CD4-positive, alpha-beta T cell (primary cell): ENCODE measurements around the gene RND2. TPM values are rescaled to one million over a fixed set of nuclear protein-coding genes. Genes with fewer than 3 reads are reported as not detected.

Source experiments
- ATAC-seq: fragments of 200-7000 bp; cut with Tn5 transposase; one replicate; pipeline ENCODE4 v1.10.0; 2022; ENCODE audit warnings: mild to moderate bottlenecking; ENCODE audit not compliant: poor library complexity
- CTCF ChIA-PET: fragments of 350-600 bp; sonication (Branson Sonifier 250); formaldehyde crosslinking; loops from one replicate; lab custom pipeline; 2021; ENCODE audit warnings: antibody characterized with exemption, inconsistent platforms; lab: Charles Lee
- POLR2A ChIA-PET: fragments of 350-600 bp; sonication (Branson Sonifier 250); formaldehyde crosslinking; loops from one replicate; lab custom pipeline; 2021; ENCODE audit warnings: antibody characterized with exemption, inconsistent platforms; lab: Charles Lee
- DNase-seq, 14 experiments: peaks; one replicate each; pipeline ENCODE4 v3.0.0-alpha.2; 2013 to 2020; ENCODE audit warnings: mixed read lengths in 2 of 14
- H3K27ac ChIP-seq, 2 donors: one replicate each; pipeline versions ENCODE4 v1.5.1 to v1.7.0; 2013; ENCODE audit warnings: low read length in 2 of 2, low read depth in 1 of 2, mild to moderate bottlenecking in 1 of 2
- H3K27me3 ChIP-seq, 2 experiments: 1 replicate in 1 of 2; 2 replicates in 1 of 2; pipeline versions ENCODE4 v1.6.1 to v1.7.0; 2013; ENCODE audit warnings: low read length in 2 of 2, control low read depth in 1 of 2, mild to moderate bottlenecking in 1 of 2, moderate library complexity in 1 of 2; ENCODE audit not compliant: insufficient read depth in 2 of 2, control insufficient read depth in 1 of 2
- H3K36me3 ChIP-seq: one replicate; pipeline ENCODE4 v1.6.1; 2013; ENCODE audit warnings: low read length, control low read depth; ENCODE audit not compliant: insufficient read depth
- H3K4me1 ChIP-seq: one replicate; pipeline ENCODE4 v1.6.1; 2013; ENCODE audit warnings: low read length, control low read depth; ENCODE audit not compliant: insufficient read depth
- H3K4me3 ChIP-seq: one replicate; pipeline ENCODE4 v1.5.1; 2013; ENCODE audit warnings: mild to moderate bottlenecking, low read length, moderate library complexity
- H3K9me3 ChIP-seq, 2 experiments: 1 replicate in 1 of 2; 2 replicates in 1 of 2; pipeline versions ENCODE4 v1.6.1 to v1.7.0; 2013; ENCODE audit warnings: low read length in 2 of 2, mild to moderate bottlenecking in 2 of 2, control low read depth in 1 of 2, moderate library complexity in 1 of 2; ENCODE audit not compliant: control insufficient read depth in 1 of 2, insufficient read depth in 1 of 2
- H3K27ac Mint-ChIP-seq: one replicate; pipeline ENCODE4 v1.8.0; 2020; ENCODE audit warnings: mixed read lengths
- H3K27me3 Mint-ChIP-seq: one replicate; pipeline ENCODE4 v1.8.0; 2021; ENCODE audit warnings: mixed read lengths
- H3K36me3 Mint-ChIP-seq: one replicate; pipeline ENCODE4 v1.8.0; 2021; ENCODE audit warnings: low read depth, mixed read lengths
- H3K4me1 Mint-ChIP-seq: one replicate; pipeline ENCODE4 v1.8.0; 2021; ENCODE audit warnings: low read depth, mixed read lengths
- H3K4me3 Mint-ChIP-seq: one replicate; pipeline ENCODE4 v1.8.0; 2020; ENCODE audit warnings: mild to moderate bottlenecking, mixed read lengths
- H3K9me3 Mint-ChIP-seq: one replicate; pipeline ENCODE4 v1.8.0; 2020; ENCODE audit warnings: mixed read lengths
- intact Hi-C, 2 experiments: fragments of 100-400 bp; cut with DNase I in 1 of 2; cut with micrococcal nuclease in 1 of 2; formaldehyde crosslinking; loops; one replicate each; pipeline versions ENCODE4 v1.15.1 to v1.9.0; 2023 to 2025; cut with DNase I, micrococcal nuclease
- total RNA-seq, 174 experiments: library from RNA in 2 of 174; stranded (reverse) in 2 of 174; gene quantifications; one replicate each; pipeline ENCODE4 v1.2.3 and lab custom pipeline; 2021 to 2026
- TF ChIP-seq, protein P1 (sequence below): fragments of 200-600 bp; IDR thresholded peaks from one replicate; pipeline ENCODE4 v1.8.0; 2022; ENCODE audit warnings: antibody characterized with exemption, mild to moderate bottlenecking

RND2 gene
- total RNA-seq, 2 experiments from 2014 or later: 0.27 to 0.28 TPM

DNA sequence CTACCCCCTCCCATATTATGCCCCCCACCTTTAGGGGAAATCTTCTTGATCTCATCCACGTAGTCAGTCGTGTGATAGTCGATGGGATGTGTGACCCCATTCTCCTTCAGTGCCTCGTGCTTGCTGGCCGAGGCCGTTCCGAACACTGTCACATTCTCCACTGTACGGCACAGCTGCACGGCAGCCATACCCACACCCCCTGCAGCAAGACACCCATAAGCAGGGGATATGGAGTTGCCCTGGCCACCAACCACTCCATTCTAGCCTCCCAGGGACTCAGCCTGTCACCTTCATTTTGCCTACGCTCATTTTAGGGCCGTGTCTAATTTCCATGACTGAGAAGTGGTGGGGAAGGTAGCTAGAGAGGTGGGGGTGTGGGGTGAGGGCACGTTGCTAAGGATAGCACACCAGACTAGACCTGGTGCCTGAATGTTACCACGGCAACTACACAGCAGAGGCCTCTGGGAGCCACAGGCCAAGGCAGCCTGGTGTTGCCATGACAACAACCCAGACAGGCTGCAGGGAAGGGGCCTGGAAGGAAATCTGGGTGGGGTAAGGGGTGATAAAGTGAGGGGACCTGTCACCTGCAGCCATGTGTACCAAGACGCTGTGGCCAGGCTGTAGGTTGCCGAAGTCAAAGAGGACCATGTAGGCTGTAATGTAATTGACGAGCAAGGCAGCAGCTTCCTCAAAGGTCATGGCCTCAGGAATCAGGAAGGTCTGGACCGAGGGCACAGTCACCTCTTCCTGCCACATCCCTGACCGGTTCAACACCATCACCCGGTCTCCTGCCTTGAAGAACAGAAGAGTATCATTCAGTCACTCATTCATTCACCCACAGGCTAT is 6.8 kb upstream of the RND2 start:
- ChIA-PET POLR2A (interaction anchor here (0.5 to 2.6 kb wide), 5 partner anchors 20 to 1023 kb away, joined by 3 to 11 read pairs (median 3); partner anchors contain the start of genes DHX8 and RPL27), CTCF (interaction anchor here (1.2 kb wide), 1 partner anchor 20 kb away, joined by 3 read pairs; the partner anchor contains the start of gene RPL27)
- Mint-ChIP-seq H3K9me3 (no peaks in the 10 kb centered on the region), H3K4me3 (peak overlapping the region; percentile 40), H3K27me3 (no peaks in the 10 kb centered on the region), H3K4me1 (peaks cover 41% of the 10 kb centered on the region), H3K36me3 (peaks cover 27% of the 10 kb centered on the region), H3K27ac (peak overlapping the region; percentile 67)
- ATAC-seq (peak; percentile 58), DNase-seq (peak in 7 of 14 experiments; percentile 21 to 83 (median 49))
- Histone ChIP-seq H3K4me3 (no peak overlapping the region), H3K9me3 (no peaks in the 10 kb centered on the region), H3K36me3 (peaks cover 21% of the 10 kb centered on the region), H3K27me3 (no peaks in the 10 kb centered on the region), H3K27ac (peak overlapping the region in 1 of 2 donors; percentile 22), H3K4me1 (peaks cover 35% of the 10 kb centered on the region)
- intact Hi-C loops: no loop called here
- TF ChIP-seq, protein P1, sequence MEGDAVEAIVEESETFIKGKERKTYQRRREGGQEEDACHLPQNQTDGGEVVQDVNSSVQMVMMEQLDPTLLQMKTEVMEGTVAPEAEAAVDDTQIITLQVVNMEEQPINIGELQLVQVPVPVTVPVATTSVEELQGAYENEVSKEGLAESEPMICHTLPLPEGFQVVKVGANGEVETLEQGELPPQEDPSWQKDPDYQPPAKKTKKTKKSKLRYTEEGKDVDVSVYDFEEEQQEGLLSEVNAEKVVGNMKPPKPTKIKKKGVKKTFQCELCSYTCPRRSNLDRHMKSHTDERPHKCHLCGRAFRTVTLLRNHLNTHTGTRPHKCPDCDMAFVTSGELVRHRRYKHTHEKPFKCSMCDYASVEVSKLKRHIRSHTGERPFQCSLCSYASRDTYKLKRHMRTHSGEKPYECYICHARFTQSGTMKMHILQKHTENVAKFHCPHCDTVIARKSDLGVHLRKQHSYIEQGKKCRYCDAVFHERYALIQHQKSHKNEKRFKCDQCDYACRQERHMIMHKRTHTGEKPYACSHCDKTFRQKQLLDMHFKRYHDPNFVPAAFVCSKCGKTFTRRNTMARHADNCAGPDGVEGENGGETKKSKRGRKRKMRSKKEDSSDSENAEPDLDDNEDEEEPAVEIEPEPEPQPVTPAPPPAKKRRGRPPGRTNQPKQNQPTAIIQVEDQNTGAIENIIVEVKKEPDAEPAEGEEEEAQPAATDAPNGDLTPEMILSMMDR: no peak

DNA sequence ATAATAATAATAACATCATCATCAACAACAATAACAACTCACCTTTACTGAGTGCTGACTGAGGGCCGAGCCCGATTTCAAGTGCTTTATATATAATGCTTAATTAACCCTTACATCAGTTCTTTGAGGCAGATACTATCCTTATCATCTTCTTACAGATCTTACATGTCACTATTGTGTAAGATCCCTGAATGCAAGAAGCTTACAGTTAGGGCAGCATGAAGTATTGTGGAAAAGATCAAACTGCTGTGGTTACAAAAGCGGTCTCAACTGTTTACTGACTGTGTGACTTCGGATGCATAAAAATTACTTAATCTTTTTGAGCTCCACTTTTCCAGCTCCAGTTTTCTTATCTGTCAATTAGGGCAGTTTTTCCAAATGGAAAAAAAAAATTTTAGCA is 6.1 kb upstream of the RND2 start:
- Histone ChIP-seq H3K4me1 (peaks cover 42% of the 10 kb centered on the region), H3K9me3 (no peaks in the 10 kb centered on the region), H3K36me3 (peaks cover 14% of the 10 kb centered on the region), H3K27ac (peak overlapping the region in 1 of 2 donors; percentile 22), H3K4me3 (no peak overlapping the region), H3K27me3 (no peaks in the 10 kb centered on the region)
- Mint-ChIP-seq H3K36me3 (peaks cover 20% of the 10 kb centered on the region), H3K27ac (peak overlapping the region; percentile 67), H3K4me3 (peak overlapping the region; percentile 61), H3K4me1 (peaks cover 41% of the 10 kb centered on the region), H3K27me3 (no peaks in the 10 kb centered on the region), H3K9me3 (no peaks in the 10 kb centered on the region)
- POLR2A ChIA-PET: interaction anchor here (0.7 to 2.6 kb wide), 5 partner anchors 12 to 465 kb away, joined by 3 to 11 read pairs (median 3); partner anchors contain the start of genes DHX8, IFI35 and RPL27
- intact Hi-C loops: no loop called here
- CTCF ChIA-PET: interaction anchor here (1.2 kb wide), 1 partner anchor 21 kb away, joined by 3 read pairs; the partner anchor contains the start of gene RPL27
- TF ChIP-seq, protein P1: no peak
- DNase-seq (peak in 1 of 14 experiments; percentile 36), ATAC-seq (no peak)

DNA sequence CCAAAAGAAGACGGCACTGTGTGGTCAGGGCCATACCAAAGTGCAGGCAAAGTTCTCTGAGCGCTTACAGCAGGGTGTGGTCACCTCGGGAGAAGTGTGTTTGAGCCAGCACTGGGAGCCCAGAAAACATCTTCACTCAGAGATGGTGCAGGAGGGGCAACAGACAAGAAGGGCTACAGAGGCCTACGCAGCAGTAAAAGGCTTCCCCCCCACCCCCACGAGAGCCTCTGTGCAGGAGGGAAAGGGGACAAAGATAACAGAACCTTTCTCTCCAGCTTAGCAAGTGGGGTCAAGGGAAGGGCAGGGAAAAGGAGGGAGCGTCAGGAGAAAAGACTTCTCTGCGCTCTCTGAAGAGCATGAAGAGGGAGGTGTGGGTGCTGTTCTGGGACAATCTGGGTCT is 5.6 kb upstream of the RND2 start:
- ChIA-PET CTCF (interaction anchor here (1.2 kb wide), 1 partner anchor 21 kb away, joined by 3 read pairs; the partner anchor contains the start of gene RPL27), POLR2A (interaction anchor here (0.7 to 2.6 kb wide), 4 partner anchors 12 to 341 kb away, joined by 3 to 11 read pairs (median 4); partner anchors contain the start of genes IFI35 and RPL27)
- Histone ChIP-seq H3K4me1 (peaks cover 47% of the 10 kb centered on the region), H3K9me3 (no peaks in the 10 kb centered on the region), H3K4me3 (no peak overlapping the region), H3K27ac (no peak overlapping the region), H3K36me3 (peaks cover 10% of the 10 kb centered on the region), H3K27me3 (no peaks in the 10 kb centered on the region)
- peak overlapping the region; percentile 86 for H3K4me3 Mint-ChIP-seq
- peaks cover 15% of the 10 kb centered on the region for H3K36me3 Mint-ChIP-seq
- intact Hi-C loops: no loop called here
- H3K9me3 Mint-ChIP-seq: no peaks in the 10 kb centered on the region
- TF ChIP-seq, protein P1: no peak
- H3K4me1 Mint-ChIP-seq: peaks cover 45% of the 10 kb centered on the region
- peak overlapping the region; percentile 67 for H3K27ac Mint-ChIP-seq
- DNase-seq (no peak), ATAC-seq (no peak)
- no peaks in the 10 kb centered on the region for H3K27me3 Mint-ChIP-seq
